Heart left ventricle (tissue), 13 donors: Measurements from ENCODE around the gene ALDH3A1.

Source experiments
- POLR2A ChIP-seq, 2 donors: fragments of 450-650 bp; IDR thresholded peaks; one replicate each; pipeline ENCODE4 v1.6.1; 2017; ENCODE audit warnings: antibody characterized with exemption in 2 of 2, mild to moderate bottlenecking in 2 of 2, moderate library complexity in 2 of 2
- TF ChIP-seq, protein P1 (sequence below), 12 donors: fragments of 200-600 bp; sonication (generic) in 4 of 12; IDR thresholded peaks; one replicate each; pipeline versions ENCODE4 v1.5.0 to v1.8.0; 2018 to 2022; ENCODE audit warnings: antibody characterized with exemption in 12 of 12, mild to moderate bottlenecking in 5 of 12
- donor health status: ischemic (EF 13 %, LVEDD 7.1; RV severe dilation, severe dysfunction).
- donor health status: DM: no; HTN: yes; CAD: no.
- donor health status: DM: no; HTN: no; CAD: no.
- donor health status: ischemic (EF 25% LVEDD 6.9; RV normal size, moderate dysfunction).
- donor health status: ischemic (EF 25% LVEDD 5.7; RV mildly dilated, moderate dysfunction).
- donor health status: ischemic (EF 35%, LVEDD 5.7; RV mildly dilated, moderate dysfunction).
- donor health status: nonischemic (EF 11% LVEDD 7.7; RV severe dilation, severe dysfunction).
- donor health status: DM: yes; HTN: yes; CAD: no.
- donor health status: PGD.
- donor health status: ischemic (EF 29% LVEDD 5.4; RV normal size, mild dysfunction).
- donor health status: nonischemic (EF 23%, LVEDD 6.1; RV moderate dilation, normal function).

DNA sequence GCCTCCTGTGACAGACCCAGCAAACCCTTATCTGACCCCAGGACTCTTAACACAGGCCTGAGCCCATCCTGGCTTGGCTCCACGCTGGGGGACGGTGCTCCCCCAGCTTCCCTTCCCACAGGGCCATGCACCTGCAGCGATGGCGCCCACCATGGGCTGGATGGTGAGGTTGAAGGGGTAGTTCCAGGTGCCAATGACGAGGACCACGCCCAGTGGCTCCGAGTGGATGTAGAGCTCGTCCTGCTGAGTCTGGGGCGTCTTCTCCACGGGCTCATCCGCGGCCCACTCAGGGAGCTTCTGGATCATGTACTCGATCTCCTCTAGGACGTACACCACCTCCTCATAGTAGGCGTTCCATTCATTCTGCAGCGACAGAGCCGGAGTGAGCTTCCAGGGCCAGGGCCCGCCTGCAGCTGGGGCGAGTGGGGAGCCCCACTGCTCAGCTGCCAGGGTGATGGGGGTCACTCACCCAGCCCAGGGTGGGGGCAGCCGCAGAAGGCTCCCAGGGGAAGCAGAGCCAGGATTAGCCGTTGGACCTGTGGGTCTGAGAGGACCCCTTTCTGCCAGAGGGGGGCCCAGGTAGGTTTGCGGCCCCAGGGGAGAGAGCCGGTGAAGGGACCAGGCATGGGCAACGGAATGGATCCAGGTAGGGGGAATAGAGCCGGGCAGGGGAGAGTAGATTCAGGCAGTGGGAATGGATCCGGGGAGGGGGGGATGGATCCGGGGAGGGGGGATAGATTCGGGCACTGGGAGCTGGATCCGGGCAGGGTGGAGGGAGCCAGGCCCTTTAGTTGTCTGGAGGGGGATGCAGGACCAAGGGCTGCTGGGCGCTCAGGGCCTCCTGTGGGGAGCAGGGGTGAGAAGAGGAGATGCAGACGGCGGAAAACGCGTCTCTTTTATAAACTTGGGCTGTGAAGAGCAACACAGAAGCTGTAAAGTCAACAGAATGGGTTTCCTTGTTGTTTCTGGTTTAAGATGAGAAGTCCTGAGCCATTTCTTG is 4.7 kb downstream of the ALDH3A1 start:
- TF ChIP-seq, protein P1, sequence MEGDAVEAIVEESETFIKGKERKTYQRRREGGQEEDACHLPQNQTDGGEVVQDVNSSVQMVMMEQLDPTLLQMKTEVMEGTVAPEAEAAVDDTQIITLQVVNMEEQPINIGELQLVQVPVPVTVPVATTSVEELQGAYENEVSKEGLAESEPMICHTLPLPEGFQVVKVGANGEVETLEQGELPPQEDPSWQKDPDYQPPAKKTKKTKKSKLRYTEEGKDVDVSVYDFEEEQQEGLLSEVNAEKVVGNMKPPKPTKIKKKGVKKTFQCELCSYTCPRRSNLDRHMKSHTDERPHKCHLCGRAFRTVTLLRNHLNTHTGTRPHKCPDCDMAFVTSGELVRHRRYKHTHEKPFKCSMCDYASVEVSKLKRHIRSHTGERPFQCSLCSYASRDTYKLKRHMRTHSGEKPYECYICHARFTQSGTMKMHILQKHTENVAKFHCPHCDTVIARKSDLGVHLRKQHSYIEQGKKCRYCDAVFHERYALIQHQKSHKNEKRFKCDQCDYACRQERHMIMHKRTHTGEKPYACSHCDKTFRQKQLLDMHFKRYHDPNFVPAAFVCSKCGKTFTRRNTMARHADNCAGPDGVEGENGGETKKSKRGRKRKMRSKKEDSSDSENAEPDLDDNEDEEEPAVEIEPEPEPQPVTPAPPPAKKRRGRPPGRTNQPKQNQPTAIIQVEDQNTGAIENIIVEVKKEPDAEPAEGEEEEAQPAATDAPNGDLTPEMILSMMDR (IDR thresholded peaks at IDR 0.05): no peak
- no peak for TF ChIP-seq POLR2A (IDR thresholded peaks at IDR 0.05)
